CD4-positive, alpha-beta memory T cell (primary cell): ENCODE results near the gene REXO1. TPM values are rescaled to one million over a fixed set of nuclear protein-coding genes. Genes with fewer than 3 reads are reported as not detected.
A peak's percentile ranks its signal among the peaks of the same experiment; 100 is the strongest.

Source experiments
- CTCF ChIA-PET: fragments of 350-600 bp; sonication (Branson Sonifier 250); formaldehyde crosslinking; loops from one replicate; lab custom pipeline; 2021; ENCODE audit warnings: inconsistent platforms; ENCODE audit not compliant: partially characterized antibody; lab: Charles Lee
- POLR2A ChIA-PET: fragments of 350-600 bp; sonication (Branson Sonifier 250); formaldehyde crosslinking; loops from one replicate; lab custom pipeline; 2021; ENCODE audit not compliant: partially characterized antibody; lab: Charles Lee
- DNase-seq, 5 donors: peaks; one replicate each; pipeline versions ENCODE4 v3.0.0 to v3.0.0-alpha.2; 2020 to 2022; ENCODE audit warnings: mixed read lengths in 1 of 5
- H3K27ac ChIP-seq: one replicate; pipeline ENCODE4 v1.7.0; 2013; ENCODE audit warnings: low read depth, low read length
- H3K27me3 ChIP-seq: 2 replicates; pipeline ENCODE4 v1.7.0; 2013; ENCODE audit warnings: mild to moderate bottlenecking, low read length, moderate library complexity; ENCODE audit not compliant: insufficient read depth
- H3K36me3 ChIP-seq: 2 replicates; pipeline ENCODE4 v1.7.0; 2013; ENCODE audit warnings: mild to moderate bottlenecking, low read length, moderate library complexity; ENCODE audit not compliant: insufficient read depth
- H3K4me1 ChIP-seq: 2 replicates; pipeline ENCODE4 v1.7.0; 2013; ENCODE audit warnings: mild to moderate bottlenecking, low read length, moderate library complexity; ENCODE audit not compliant: insufficient read depth
- H3K4me3 ChIP-seq, 2 donors: one replicate each; pipeline ENCODE4 v1.7.0; 2013; ENCODE audit warnings: low read length in 2 of 2, mild to moderate bottlenecking in 1 of 2
- H3K9me3 ChIP-seq, 2 donors: one replicate each; pipeline ENCODE4 v1.7.0; 2013; ENCODE audit warnings: low read length in 2 of 2, control low read depth in 1 of 2; ENCODE audit not compliant: control insufficient read depth in 1 of 2
- H3K27ac Mint-ChIP-seq, 7 donors: one replicate each; pipeline ENCODE4 v1.8.0; 2020 to 2021; ENCODE audit warnings: mixed read lengths in 7 of 7, mild to moderate bottlenecking in 6 of 7, inconsistent platforms in 3 of 7, moderate library complexity in 3 of 7
- H3K27me3 Mint-ChIP-seq, 2 donors: one replicate each; pipeline ENCODE4 v1.8.0; 2020 to 2021; ENCODE audit warnings: mixed read lengths in 2 of 2
- H3K36me3 Mint-ChIP-seq, 2 donors: one replicate each; pipeline ENCODE4 v1.8.0; 2020 to 2021; ENCODE audit warnings: mixed read lengths in 2 of 2, inconsistent platforms in 1 of 2, mild to moderate bottlenecking in 1 of 2
- H3K4me1 Mint-ChIP-seq, 4 donors: one replicate each; pipeline ENCODE4 v1.8.0; 2020 to 2021; ENCODE audit warnings: mixed read lengths in 4 of 4, mild to moderate bottlenecking in 1 of 4
- H3K4me3 Mint-ChIP-seq, 8 donors: one replicate each; pipeline ENCODE4 v1.8.0; 2020 to 2021; ENCODE audit warnings: mixed read lengths in 8 of 8, mild to moderate bottlenecking in 7 of 8, moderate library complexity in 6 of 8, inconsistent platforms in 3 of 8
- H3K9me3 Mint-ChIP-seq, 8 donors: one replicate each; pipeline ENCODE4 v1.8.0; 2020 to 2021; ENCODE audit warnings: mixed read lengths in 8 of 8, mild to moderate bottlenecking in 5 of 8, inconsistent platforms in 3 of 8, moderate library complexity in 1 of 8
- intact Hi-C: fragments of 100-400 bp; cut with micrococcal nuclease; formaldehyde crosslinking; loops from one replicate; pipeline ENCODE4 v1.15.1; 2023
- polyA plus RNA-seq, 2 donors: library from polyadenylated mRNA; unstranded; fragments of 300-500 nt; fragmentation: Illumina TruSeq; gene quantifications; one replicate each; pipeline ENCODE4 v1.2.3, GENCODE V29; 2021
- total RNA-seq, 2 experiments: library from RNA; stranded (reverse); gene quantifications; one replicate each; pipeline ENCODE4 v1.2.3, GENCODE V29; 2021

REXO1 gene
- total and polyA plus RNA-seq, 4 experiments from 2014 or later, result 1.5 to 57.3 (median 34.5) TPM

DNA sequence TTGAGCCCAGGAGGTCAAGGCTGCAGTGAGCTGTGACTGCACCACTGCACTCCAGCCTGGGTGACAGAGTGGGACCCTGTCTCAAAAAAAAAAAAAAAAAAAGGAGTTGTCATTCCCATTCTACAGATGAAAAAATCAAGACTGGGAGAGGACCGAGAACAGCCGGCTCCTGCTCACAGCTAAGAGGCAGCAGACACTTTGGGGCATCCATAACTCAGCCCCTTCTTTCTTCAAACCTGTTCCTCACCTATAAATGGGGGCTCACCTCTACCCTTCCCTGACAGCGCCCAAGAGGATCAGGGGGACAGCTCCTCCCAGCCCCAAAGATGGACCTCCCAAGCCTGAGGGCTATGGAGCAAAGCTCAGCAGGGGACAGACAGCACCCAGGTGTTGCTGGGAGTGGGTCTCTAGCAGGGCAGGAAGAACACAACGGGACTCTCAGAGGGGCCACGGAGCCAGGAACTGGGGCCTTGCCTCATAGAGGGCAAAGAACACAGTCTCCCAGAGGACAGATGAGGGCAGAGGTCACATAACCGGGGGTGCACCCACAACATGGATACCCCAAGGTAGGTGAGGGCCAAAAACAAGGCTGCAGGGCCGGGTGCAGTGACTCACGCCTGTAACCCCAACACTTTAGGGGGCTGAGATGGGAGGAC lies 18.5 kb upstream of the REXO1 start:
- Histone ChIP-seq H3K27ac (no peak overlapping the region), H3K36me3 (no peaks in the 10 kb centered on the region), H3K4me3 (no peak overlapping the region), H3K27me3 (no peaks in the 10 kb centered on the region), H3K4me1 (peaks cover 14% of the 10 kb centered on the region), H3K9me3 (no peaks in the 10 kb centered on the region)
- Mint-ChIP-seq H3K4me1 (peaks cover 0 to 18% (median 9%) of the 10 kb centered on the region in 4 donors), H3K9me3 (no peaks in the 10 kb centered on the region), H3K27me3 (no peaks in the 10 kb centered on the region), H3K27ac (peak overlapping the region in 5 of 7 donors; percentile 27 to 82 (median 50)), H3K36me3 (peaks cover 0 to 12% of the 10 kb centered on the region in 2 donors), H3K4me3 (peak overlapping the region in 1 of 8 donors; percentile 33)
- ChIA-PET CTCF (interaction anchor here (0.8 to 1.4 kb wide), 5 partner anchors 9 to 76 kb away, joined by 3 to 9 read pairs (median 4); partner anchors contain the start of gene REXO1), POLR2A (interaction anchor here (0.6 to 4.1 kb wide), 9 partner anchors 8 to 595 kb away, joined by 3 to 60 read pairs (median 3); no protein-coding TSS in a partner anchor)
- DNase-seq, result peak in 1 of 5 donors; percentile 26
- intact Hi-C loops, result no loop called here

DNA sequence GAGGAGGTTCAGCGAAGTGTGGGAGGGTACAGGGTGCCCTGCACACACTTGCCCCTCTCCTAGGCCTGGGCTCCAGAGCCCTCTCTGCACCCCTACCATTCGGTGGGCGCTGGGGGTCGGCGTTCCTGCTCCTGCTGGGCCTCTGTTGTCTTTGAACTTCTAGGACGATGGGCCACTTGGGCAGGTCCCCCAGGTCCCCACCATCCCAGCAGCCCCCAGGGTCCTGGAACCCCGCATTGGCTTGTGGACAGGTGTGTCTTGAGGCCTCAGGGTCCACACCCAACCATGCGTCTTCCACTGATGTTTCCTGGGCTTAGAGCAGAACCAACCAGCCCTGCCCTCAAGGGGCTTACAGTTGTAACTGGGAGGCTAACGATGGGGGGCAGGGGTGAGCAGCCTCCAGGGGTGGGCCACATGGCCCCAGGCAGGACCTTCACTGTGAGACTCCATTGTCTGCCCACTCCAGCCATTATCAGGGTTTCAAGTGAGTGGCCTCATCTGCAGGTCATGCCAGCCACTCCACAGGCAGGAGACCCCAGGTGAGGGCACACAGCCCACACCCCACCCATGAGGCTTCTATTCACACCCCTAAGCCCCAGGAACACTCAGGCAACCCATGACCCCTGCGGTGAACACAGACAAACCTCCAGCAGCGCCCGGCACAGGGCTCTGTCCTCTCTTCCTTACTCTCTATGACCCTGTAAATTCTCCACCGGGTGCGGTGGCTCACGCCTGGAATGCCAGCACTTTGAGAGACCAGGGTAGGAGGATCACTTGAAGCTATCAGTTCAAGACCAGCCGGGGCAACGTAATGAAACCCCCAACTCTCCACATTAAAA lies 17.1 kb upstream of the REXO1 start:
- Mint-ChIP-seq H3K27ac (peak overlapping the region; percentile 52 to 91 (median 73)), H3K4me3 (peak overlapping the region; percentile 26 to 77 (median 68)), H3K27me3 (no peaks in the 10 kb centered on the region), H3K4me1 (peaks cover 6 to 27% (median 19%) of the 10 kb centered on the region in 4 donors), H3K9me3 (no peaks in the 10 kb centered on the region), H3K36me3 (peaks cover 0 to 9% of the 10 kb centered on the region in 2 donors)
- H3K27ac ChIP-seq, result peak overlapping the region; percentile 74
- no peaks in the 10 kb centered on the region for H3K9me3 ChIP-seq
- POLR2A ChIA-PET, result interaction anchor here (0.8 to 4.1 kb wide), 14 partner anchors 10 to 593 kb away, joined by 3 to 60 read pairs (median 6); partner anchors contain the start of genes ABHD17A, ADAT3 and SCAMP4
- peaks cover 23% of the 10 kb centered on the region for H3K4me1 ChIP-seq
- H3K27me3 ChIP-seq, result no peaks in the 10 kb centered on the region
- peak in 1 of 5 donors; percentile 39 for DNase-seq
- intact Hi-C loops, result no loop called here
- H3K4me3 ChIP-seq, result peak overlapping the region in 1 of 2 donors; percentile 76
- no peaks in the 10 kb centered on the region for H3K36me3 ChIP-seq
- CTCF ChIA-PET, result interaction anchor here (0.9 to 1.6 kb wide), 12 partner anchors 9 to 77 kb away, joined by 3 to 12 read pairs (median 4); partner anchors contain the start of gene REXO1

GRCh38 chr19:1864480-1865171 lies 16.3 kb upstream of the REXO1 start:
- peak overlapping the region; percentile 23 to 76 for H3K4me3 ChIP-seq
- intact Hi-C loops, result loop anchor here (1.0 to 5.0 kb wide), 7 partner anchors 9 to 1067 kb away; partner anchors contain the start of genes ABHD17A, ADAT3, MKNK2 and PTBP1
- H3K36me3 ChIP-seq, result no peaks in the 10 kb centered on the region
- DNase-seq, result peak in 2 of 5 donors; percentile 30 to 52
- H3K4me1 ChIP-seq, result peaks cover 30% of the 10 kb centered on the region
- no peaks in the 10 kb centered on the region for H3K27me3 ChIP-seq
- CTCF ChIA-PET, result interaction anchor here (0.7 to 1.6 kb wide), 9 partner anchors 10 to 72 kb away, joined by 3 to 12 read pairs (median 4); no protein-coding TSS in a partner anchor
- H3K27ac ChIP-seq, result peak overlapping the region; percentile 74
- POLR2A ChIA-PET, result interaction anchor here (0.9 to 4.1 kb wide), 14 partner anchors 9 to 1037 kb away, joined by 3 to 60 read pairs (median 4); partner anchors contain the start of genes ABHD17A, ADAT3, SCAMP4 and ZNF57
- H3K9me3 ChIP-seq, result no peaks in the 10 kb centered on the region
- Mint-ChIP-seq H3K27ac (peak overlapping the region; percentile 46 to 91 (median 79)), H3K9me3 (no peaks in the 10 kb centered on the region), H3K27me3 (no peaks in the 10 kb centered on the region), H3K4me1 (peaks cover 6 to 34% (median 20%) of the 10 kb centered on the region in 4 donors), H3K36me3 (peaks cover 0 to 6% of the 10 kb centered on the region in 2 donors), H3K4me3 (peak overlapping the region; percentile 58 to 83 (median 76))

DNA sequence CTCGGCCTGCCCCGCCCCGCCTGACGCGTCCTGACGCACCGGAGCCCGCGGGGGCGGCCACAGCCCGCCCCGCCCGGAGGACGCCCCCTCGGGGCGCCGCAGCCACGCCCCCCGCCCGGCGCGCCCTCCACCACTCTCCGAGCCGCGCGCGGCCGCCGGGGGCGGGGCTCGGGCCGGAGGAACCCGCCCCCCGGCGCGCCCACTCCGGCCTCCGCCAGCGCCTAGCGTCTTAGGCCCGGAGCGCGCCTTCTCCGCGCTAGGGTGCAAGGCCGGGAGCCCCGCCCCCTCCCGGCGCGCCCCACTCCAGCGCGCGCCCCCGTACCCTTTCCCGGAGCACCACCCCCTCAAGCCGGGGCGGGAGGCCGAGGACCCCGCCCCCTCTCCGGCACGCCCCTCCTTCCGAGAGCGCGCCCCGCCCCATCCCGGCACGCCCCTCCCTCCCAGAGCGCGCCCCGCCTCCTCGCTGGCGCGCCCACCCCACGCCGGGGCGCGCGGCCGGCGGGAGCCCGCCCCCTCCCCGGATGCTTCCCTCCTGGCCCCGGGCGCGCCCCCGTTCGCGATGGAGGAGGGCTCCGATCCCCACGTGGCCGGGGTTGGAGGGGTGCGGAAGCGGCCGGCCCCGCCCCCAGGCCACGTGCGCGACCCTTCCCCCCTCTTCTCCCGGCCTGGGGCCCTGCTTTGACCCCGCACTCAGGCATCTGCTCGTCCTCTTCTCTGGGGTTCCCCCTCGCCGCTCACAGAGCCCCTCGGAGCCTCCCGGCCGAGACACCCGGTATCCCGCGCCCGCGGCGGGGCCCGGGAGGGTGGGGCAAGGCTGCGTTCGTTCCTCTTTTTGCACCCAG lies 15.6 kb upstream of the REXO1 start:
- Mint-ChIP-seq H3K9me3 (no peaks in the 10 kb centered on the region), H3K36me3 (peaks cover 0 to 6% of the 10 kb centered on the region in 2 donors), H3K27me3 (no peaks in the 10 kb centered on the region), H3K4me1 (peaks cover 8 to 41% (median 25%) of the 10 kb centered on the region in 4 donors), H3K4me3 (peak overlapping the region; percentile 58 to 83 (median 74)), H3K27ac (peak overlapping the region in 5 of 7 donors; percentile 52 to 91 (median 88))
- Histone ChIP-seq H3K36me3 (no peaks in the 10 kb centered on the region), H3K9me3 (no peaks in the 10 kb centered on the region), H3K27me3 (no peaks in the 10 kb centered on the region), H3K27ac (peak overlapping the region; percentile 74), H3K4me1 (peaks cover 38% of the 10 kb centered on the region), H3K4me3 (peak overlapping the region; percentile 23 to 76)
- ChIA-PET CTCF (interaction anchor here (0.7 to 1.6 kb wide), 9 partner anchors 11 to 73 kb away, joined by 3 to 12 read pairs (median 4); no protein-coding TSS in a partner anchor), POLR2A (interaction anchor here (0.9 to 4.1 kb wide), 14 partner anchors 8 to 1037 kb away, joined by 3 to 60 read pairs (median 4); partner anchors contain the start of genes ABHD17A, ADAT3, SCAMP4 and ZNF57)
- intact Hi-C loops, result loop anchor here (1.0 to 5.0 kb wide), 8 partner anchors 9 to 1067 kb away; partner anchors contain the start of genes ABHD17A, ADAT3, MKNK2 and PTBP1
- peak; percentile 92 to 94 (median 94) for DNase-seq

GRCh38 chr19:1863328-1863637 lies 15.0 kb upstream of the REXO1 start, which contains the start of gene KLF16:
TSS of gene KLF16 (minus strand) at chr19:1863579. CDS start at chr19:1863497, 82 bp downstream.
- DNase-seq, result no peak
- peaks cover 44% of the 10 kb centered on the region for H3K4me1 ChIP-seq

More at GRCh38 chr19:1863328-1863637, 15.0 kb upstream of the REXO1 start, which contains the start of gene KLF16:
- POLR2A ChIA-PET, result interaction anchor here (4.1 kb wide), 1 partner anchor 12 kb away, joined by 60 read pairs; no protein-coding TSS in a partner anchor
- Histone ChIP-seq H3K27ac (peak within 1 kb of the TSS; percentile 81), H3K4me3 (peak within 1 kb of the TSS; percentile 57 to 76), H3K36me3 (no peaks in the 10 kb centered on the region), H3K9me3 (no peaks in the 10 kb centered on the region), H3K27me3 (no peaks in the 10 kb centered on the region)
- peak within 1 kb of the TSS; percentile 91 to 99 (median 96) for H3K4me3 Mint-ChIP-seq
- peaks cover 0 to 6% of the 10 kb centered on the region in 2 donors for H3K36me3 Mint-ChIP-seq
- H3K27me3 Mint-ChIP-seq, result no peaks in the 10 kb centered on the region
- H3K4me1 Mint-ChIP-seq, result peaks cover 10 to 47% (median 29%) of the 10 kb centered on the region in 4 donors
- intact Hi-C loops, result loop anchor here (2.0 to 5.0 kb wide), 3 partner anchors 14 to 1066 kb away; partner anchors contain the start of genes MKNK2, PTBP1 and REXO1
- no peaks in the 10 kb centered on the region for H3K9me3 Mint-ChIP-seq
- peak within 1 kb of the TSS; percentile 96 to 100 (median 98) for H3K27ac Mint-ChIP-seq
- CTCF ChIA-PET, result no interaction called here
